ENCODE results near the gene CALHM6. TPM values are rescaled to one million over a fixed set of nuclear protein-coding genes. Genes with fewer than 3 reads are reported as not detected.

CALHM6 gene
- total RNA-seq, 3 donors from 2014 or later = 4.2 to 5.6 TPM; not detected in 1

- no peak for TF ChIP-seq CTCF (IDR thresholded peaks at IDR 0.05)
- intact Hi-C loops (cut with DNase I, micrococcal nuclease) = no loop called here
- no peak overlapping the region for H3K4me3 ChIP-seq
- H3K4me1 ChIP-seq (ENCODE audit: low read depth) = no peaks in the 10 kb centered on the region
- no peaks in the 10 kb centered on the region for H3K9me3 ChIP-seq
- H3K36me3 ChIP-seq (ENCODE audit: low read depth) = no peaks in the 10 kb centered on the region
- no peak for ATAC-seq
- no peak for DNase-seq
Observed at GRCh38 chr6:116438590-116439448, 22.4 kb upstream of the CALHM6 start.

GRCh38 chr6:116439522-116440051 is 21.6 kb upstream of the CALHM6 start:
- ATAC-seq (no peak), DNase-seq (no peak)
- TF ChIP-seq CTCF (IDR thresholded peaks at IDR 0.05) = no peak
- intact Hi-C loops (cut with DNase I, micrococcal nuclease) = no loop called here
- H3K9me3 ChIP-seq = no peaks in the 10 kb centered on the region
- no peaks in the 10 kb centered on the region for H3K4me1 ChIP-seq (ENCODE audit: low read depth)
- H3K36me3 ChIP-seq (ENCODE audit: low read depth) = no peaks in the 10 kb centered on the region
- H3K4me3 ChIP-seq = no peak overlapping the region

- DNase-seq (no peak), ATAC-seq (no peak)
- H3K9me3 ChIP-seq = no peaks in the 10 kb centered on the region
- TF ChIP-seq CTCF (IDR thresholded peaks at IDR 0.05) = no peak
- intact Hi-C loops (cut with DNase I, micrococcal nuclease) = no loop called here
- no peak overlapping the region for H3K4me3 ChIP-seq
- H3K36me3 ChIP-seq (ENCODE audit: low read depth) = no peaks in the 10 kb centered on the region
- H3K4me1 ChIP-seq (ENCODE audit: low read depth) = no peaks in the 10 kb centered on the region
Observed at GRCh38 chr6:116443105-116443504, 18.1 kb upstream of the CALHM6 start.

- H3K4me1 ChIP-seq (ENCODE audit: low read depth) = no peaks in the 10 kb centered on the region
- ATAC-seq = peak; percentile 67
- no peaks in the 10 kb centered on the region for H3K9me3 ChIP-seq
- H3K4me3 ChIP-seq = no peak overlapping the region
- TF ChIP-seq CTCF (IDR thresholded peaks at IDR 0.05) = peak; percentile 28
- intact Hi-C loops (cut with DNase I, micrococcal nuclease) = no loop called here
- DNase-seq = no peak
- H3K36me3 ChIP-seq (ENCODE audit: low read depth) = no peaks in the 10 kb centered on the region
Observed at GRCh38 chr6:116444092-116444491, 17.1 kb upstream of the CALHM6 start.

GRCh38 chr6:116444575-116444974 is 16.6 kb upstream of the CALHM6 start:
- Histone ChIP-seq H3K4me1 (ENCODE audit: low read depth) (no peaks in the 10 kb centered on the region), H3K36me3 (ENCODE audit: low read depth) (no peaks in the 10 kb centered on the region), H3K9me3 (no peaks in the 10 kb centered on the region), H3K4me3 (no peak overlapping the region)
- intact Hi-C loops (cut with DNase I, micrococcal nuclease) = no loop called here
- no peak for ATAC-seq
- TF ChIP-seq CTCF (IDR thresholded peaks at IDR 0.05) = no peak
- DNase-seq = no peak

Data from mucosa of descending colon (tissue), 3 donors.